Activated CD8-positive, alpha-beta memory T cell treated with anti-CD3 and anti-CD28 coated beads, Interleukin-2, amount 50 U/mL, for 1 hour (primary cell): Measurements from ENCODE around the gene HDHD5.
"Not testable (repeated sequence)": the region's sequence is repeated elsewhere in the genome, so short reads cannot be mapped to it uniquely, and the experiment has no call there.

Source experiments
- DNase-seq: peaks from one replicate; pipeline ENCODE4 v3.0.0-alpha.2; 2020; ENCODE audit errors: extremely low read depth

The HDHD5 gene

DNA sequence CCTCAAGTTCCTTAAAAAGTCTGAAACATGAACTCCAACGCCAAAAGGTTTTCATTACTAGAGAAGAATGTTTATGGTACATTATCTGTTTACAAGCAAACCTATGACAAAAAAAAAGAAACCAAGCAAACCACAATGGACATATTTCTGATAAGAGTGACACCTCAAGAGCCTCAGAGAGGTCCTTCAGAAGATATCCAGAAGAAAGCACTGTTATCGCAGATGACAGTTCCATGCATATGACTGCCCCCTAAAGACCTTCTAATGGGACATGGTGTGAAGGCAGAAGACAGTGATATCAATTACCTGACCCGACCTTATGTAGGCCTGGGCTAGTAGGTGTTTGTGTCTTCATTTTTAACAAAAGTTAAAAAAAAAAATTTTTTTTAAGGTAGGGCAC, 3.1 kb downstream of the HDHD5 start:
- DNase-seq: no peak

DNA sequence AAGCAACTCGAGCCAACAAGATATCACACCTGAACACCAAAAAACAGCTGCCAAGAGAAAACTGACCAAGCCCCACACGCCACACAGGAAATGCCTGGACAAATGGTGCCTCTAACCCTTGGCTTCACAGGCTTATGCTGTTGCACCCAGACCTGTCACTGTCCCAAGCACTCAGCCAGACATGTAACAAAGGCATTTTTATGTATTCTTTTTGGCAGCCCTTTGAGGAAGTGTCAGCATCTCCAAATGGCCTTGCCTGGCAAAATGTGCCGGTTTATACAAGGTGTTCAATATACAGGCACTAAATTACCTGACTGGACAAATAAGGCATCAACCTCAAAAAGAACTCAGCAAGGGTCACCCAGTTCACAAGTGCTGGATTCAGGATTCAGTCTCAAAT, 6.1 kb downstream of the HDHD5 start:
- no peak for DNase-seq

DNA sequence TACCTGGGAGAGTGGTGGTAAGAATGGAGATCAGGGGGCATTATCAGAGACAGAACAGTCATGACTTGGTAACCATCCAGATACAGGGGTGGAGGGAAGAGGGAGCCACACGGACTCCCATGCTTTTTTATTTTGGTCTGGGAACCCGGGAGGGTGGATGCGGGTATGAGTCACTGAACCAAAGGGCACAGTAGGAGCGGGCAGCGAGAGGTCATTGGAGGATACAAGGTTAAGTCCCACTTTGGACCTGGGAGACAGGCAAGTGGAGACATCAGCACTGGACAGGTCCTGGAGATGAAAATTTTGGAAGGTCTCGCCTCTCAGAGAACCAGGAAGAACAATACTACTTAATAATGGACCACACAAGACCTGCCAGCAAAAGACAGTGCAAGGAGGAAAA, 6.7 kb downstream of the HDHD5 start:
- no peak for DNase-seq

DNA sequence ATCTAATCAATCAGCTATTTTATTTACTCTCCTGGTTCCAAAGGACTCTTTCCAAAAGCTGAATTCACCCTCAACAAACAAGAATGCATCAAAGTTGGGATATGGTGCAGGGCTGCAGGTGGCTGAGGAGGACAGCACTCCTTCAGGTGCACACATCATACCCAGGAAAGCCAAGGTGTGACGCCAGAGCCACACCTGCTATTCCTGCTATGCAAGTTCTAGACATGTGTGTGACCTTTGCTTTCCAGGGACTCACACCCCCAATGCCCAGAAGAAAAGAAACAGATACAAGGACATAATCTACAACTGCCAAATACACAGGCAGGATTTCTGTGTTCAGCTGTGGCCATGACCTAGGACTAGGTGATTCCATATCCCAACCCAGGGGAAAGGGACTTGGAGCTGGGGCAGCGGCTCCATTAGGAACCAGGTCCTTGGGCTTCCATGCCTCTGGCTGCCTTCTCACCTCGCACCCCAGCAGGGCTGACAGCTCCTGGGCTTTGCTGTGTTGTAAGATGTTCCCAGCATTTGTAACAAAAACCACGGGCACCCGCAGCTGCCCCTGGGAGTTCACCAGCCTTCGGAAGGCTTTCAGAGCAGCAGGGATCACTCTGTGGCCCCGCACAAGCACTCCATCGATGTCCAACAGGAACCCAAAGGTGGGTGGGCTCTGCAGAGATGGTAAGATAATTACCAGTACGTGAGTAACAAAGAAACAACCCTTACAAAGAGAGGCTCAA, 9.8 kb downstream of the HDHD5 start:
- DNase-seq: no peak

DNA sequence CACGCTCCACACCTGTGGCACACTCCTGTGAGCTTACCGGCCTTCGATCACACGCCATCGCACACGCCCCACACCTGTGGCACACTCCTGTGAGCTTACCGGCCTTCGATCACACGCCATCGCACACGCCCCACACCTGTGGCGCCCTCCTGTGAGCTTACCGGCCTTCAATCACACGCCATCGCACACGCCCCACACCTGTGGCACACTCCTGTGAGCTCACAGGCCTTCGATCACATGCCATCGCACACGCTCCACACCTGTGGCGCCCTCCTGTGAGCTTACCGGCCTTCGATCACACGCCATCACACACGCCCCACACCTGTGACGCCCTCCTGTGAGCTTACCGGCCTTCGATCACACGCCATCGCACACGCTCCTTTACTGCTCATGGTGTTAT, 11.6 kb downstream of the HDHD5 start:
- DNase-seq: not testable (repeated sequence)

DNA sequence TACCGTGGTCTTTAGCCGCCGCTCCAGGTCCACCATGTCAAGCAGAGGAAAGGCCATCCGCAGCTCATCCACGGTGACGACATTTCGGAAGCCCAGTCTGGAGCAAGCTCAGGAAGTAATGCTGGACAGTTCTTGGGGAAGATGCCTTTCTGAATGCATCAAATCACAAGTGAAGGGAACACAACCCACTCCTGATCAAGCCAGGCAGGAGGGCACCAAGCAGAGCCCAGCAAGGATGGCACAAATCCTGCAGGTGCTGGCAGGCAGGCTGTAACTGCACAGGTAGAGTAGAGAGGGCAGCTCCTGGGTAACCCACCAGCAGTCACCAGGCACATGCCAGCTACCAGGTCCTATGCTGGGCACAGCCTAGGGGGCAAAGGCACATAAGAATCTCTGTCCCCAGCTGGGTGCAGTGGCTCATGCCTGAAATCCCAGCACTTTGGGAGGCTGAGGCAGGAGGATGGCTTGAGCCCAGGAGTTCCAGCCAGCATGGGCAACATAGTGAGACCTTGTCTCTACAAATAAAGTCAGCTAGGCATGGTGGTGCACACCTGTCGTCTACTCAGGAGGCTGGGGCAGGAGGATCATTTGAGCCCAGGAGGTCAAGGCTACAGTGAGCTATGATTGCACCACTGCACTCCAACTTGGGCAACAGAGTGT, 13.9 kb downstream of the HDHD5 start:
- no peak for DNase-seq

DNA sequence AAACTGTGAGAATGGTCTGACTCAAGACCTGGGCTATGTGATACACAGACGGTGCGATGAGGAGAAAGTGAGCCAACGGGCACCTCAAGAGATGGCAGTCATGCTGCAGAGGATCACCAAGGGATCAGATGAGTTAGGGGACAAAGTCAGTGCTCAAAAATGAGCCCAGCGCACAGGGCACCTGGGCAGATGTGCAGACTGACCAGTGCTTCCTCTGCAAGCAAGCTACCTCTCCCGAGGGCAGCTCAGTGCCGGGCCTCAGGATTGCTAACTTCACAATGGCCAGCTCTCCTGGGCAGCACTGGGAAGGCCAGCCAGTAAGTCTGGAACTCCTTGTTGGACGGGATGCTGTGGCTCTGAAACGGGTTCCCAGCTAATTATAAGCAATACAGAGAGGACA, 15.3 kb downstream of the HDHD5 start:
- no peak for DNase-seq

DNA sequence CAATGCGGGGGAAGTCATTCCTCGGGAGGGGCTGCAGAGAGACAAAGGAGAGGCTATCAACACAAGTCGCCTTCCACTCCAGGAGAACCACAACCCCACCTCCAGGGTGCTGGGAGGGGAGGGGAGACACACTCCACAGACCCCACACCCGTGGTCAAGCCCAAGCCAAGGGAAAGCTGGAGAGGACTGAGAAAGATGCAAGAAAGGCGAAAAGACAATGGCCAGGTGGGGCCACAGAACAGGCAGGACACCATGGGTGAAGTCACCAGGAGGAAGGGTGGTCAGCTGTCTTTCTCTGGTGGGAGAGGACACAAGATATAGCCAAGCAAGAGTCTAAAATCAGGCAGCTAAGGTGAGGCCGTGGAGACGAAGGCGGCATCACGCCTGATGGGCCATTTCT, 16.0 kb downstream of the HDHD5 start:
- DNase-seq: no peak

DNA sequence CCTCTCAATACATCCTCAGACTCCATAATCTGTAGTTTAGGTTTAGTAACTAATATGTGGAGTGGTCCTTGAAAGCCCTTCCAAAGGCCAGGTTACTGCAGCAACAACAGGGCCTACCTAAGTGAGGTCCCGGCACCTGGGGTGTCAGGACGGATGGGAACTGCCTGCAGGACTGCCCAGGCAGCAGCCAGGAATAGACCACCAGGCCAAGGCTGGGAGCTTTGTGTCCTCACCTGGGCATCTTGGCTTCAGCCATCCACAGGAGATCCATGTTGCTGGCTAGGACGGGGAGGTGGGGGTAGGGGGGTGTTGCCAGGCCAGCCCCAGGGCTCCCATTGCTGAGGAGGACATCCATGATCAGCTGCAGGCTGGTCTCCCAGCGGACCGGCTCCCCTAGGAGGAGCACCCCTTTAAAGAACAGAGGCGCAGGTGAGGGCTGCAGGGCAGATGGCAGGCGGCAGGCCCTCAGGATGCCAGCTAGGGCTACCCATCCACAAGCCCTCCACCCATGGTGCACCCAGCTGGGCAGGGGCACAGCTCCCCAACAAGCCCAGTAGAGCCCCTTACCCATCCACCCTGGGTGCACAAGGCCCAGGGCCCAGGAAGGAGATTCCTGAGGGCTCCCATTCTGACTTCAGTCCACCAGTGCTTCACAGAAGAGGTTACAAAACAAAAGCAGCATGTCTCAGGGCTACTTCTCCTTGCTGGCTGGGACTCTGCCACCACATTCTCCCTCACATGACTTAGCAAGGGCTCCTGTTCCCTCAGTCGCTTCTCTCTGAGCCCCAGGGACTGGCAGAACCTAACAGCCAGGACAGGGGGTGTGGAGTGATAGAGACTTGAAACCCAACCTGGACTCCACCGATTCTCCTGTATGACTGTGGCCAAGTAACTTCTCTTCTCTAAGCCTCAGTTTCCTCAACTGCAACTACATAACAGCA, 18.0 kb downstream of the HDHD5 start:
- DNase-seq: no peak

DNA sequence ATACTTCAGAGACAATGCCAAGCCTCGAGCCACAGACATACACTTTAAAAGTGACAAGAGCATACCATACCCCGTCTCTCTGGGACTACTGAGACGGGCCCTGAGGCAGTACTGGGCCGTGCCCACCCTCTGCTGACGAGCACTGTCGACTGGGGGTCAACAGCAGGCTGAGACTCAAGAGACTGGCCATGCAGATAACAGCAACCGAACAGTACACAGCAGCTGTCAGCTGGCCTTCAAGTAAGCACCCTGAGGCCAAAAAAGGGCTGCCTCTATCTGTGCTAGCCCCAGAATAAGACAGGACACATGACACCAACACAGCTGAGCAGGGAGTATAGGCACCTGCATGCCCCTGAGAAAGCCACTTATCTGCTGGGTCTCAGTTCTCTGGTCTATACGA, 19.1 kb downstream of the HDHD5 start:
- DNase-seq: no peak

DNA sequence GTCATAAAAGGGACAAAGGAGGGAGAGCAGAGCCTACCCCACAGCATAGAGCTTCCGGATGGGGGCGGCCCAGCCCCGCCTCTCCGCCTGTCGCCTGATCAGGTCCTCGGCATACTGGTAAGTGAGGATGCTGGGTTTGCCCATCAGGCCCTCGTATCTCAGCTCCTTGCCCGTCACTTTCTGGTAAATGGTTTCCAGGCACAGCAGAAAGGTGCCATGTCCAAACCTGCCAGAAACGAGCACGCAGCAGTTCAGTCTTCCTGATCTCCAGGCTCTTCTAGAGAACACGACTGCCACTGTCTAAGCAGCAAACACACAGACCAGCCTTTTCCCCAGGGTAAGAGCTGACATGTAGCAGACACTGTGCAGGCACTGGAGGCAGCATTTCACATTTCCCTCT, 20.6 kb downstream of the HDHD5 start:
- DNase-seq: no peak

DNA sequence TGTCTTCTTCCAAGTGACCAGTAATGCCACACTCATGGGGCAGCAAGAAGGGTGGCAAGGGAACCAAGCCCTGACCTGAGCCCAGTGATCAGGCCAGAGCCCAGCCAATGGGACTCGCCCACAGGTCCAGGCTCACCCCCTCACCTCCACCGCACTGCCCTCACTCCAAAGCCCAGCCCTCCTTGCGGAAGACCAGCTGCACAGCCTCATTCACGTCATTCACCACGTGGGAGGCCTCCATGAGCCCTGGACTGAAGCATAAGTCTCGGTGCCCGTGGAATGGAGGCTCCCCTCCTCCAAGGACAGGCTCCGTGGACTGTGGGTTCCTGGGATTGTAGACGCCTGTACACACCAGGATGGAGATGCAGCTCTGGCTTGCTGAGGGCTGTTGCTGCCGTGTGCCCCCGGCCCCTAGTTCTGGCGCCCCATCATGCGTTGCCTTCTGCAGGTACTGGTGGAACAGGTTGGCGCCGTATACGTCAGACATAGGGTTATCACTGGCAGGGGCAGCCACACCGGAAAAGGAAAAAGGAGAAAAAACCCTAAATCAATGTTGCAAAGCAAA, 21.1 kb downstream of the HDHD5 start:
- no peak for DNase-seq

DNA sequence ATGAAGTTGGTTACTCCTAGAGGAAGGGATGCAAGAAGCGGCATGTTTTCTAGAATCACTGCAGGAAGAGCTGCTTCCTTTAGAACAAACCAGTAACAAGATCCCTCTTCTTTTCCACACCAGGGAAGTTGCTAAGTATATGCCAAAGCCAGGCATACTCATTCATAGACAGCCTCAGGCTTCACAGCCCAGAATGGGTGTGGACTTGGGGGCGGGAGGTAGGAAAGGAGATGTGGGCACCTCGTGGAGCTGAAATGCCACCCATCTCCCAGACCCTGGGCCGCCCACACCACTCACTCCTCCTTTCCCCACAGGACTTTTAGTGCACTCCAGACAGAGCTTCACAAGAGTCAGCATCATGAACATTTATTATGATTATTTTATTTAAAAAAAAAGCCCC, 21.9 kb downstream of the HDHD5 start:
- DNase-seq: no peak

DNA sequence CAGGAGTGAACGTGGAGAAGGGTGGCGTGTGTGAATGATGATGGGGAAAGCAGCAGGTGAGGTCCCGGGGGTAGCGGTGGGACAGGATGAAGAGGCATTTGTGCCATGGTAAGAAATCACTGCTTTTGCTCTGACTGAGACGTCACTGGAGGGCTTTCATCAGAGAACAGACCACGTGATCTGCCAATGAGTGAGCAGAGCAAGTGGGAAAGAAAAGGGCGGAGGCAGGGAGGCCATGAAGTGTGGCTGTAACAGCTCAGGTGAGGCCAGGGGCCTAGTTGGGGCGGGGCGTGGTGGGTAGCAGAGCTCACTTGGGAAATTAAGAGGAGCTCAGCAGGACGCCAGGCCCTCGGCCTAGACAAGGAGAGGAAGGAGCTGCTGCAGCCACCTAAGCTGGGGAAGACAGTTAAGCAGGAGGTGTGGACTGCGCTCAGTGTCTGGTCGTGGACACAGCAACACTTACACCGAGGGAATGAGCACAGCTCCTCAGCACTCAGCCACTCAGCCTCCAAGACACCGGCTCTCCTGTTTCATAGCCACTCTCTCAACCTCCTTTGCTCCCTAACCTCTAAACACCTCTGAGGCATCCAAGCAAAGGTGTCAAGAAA, 23.8 kb downstream of the HDHD5 start:
- no peak for DNase-seq

DNA sequence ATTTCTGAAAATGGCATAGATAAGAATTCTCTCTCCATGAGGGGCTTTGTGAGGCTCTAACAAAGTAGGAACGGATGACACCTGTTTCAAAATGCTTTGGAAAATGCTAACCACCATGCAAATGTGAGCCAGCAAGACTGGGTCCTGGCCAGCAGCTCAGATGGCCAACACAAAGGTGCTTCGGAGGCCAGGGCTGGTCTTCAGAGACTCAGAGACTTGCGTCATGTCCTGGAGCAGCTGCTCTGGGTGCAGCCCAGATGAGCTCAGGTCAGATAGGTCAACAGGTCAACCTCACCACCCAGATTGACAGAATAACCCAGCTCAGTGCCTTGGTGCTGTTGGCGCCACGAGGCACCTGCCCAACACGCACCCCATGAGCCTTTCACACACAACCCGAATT, 25.9 kb downstream of the HDHD5 start:
- DNase-seq: no peak

DNA sequence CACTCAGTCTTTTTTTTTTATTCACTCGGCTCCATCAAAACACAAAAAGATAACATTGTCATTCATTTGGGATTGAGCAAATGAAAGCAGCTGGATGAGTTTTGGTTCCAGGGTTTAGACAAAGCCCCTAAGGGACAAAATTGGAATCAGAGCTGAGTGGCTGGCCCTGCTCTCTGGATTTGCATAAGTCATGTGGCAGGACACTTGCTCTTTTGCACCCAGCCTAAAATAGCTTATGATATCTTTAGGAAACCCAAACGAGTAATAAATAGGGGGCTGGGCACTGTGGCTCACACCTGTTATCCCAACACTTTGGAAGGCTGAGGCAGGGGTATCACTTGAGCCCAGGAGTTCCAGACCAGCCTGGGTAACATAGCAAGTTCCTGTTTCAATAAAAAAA, 27.0 kb downstream of the HDHD5 start:
- DNase-seq: no peak

DNA sequence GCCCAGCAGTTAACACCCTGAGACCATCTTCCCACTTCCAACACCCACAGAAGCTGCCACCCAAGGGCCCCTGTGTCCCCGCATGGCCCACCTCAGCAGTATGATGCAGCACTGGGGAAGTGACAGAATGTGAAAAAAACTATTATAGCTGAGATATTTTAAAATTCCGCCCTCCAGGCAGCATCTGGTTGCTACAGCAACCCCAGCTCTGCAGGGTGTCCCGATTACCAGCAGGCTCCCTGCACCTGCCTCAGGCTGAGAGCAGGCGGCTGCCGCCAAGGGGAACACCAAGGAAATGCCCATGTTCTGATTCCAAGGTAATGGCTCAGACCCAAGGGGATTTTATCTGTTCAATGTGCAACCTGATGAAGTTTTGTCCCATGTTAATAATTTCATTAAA, 27.4 kb downstream of the HDHD5 start:
- DNase-seq: no peak

DNA sequence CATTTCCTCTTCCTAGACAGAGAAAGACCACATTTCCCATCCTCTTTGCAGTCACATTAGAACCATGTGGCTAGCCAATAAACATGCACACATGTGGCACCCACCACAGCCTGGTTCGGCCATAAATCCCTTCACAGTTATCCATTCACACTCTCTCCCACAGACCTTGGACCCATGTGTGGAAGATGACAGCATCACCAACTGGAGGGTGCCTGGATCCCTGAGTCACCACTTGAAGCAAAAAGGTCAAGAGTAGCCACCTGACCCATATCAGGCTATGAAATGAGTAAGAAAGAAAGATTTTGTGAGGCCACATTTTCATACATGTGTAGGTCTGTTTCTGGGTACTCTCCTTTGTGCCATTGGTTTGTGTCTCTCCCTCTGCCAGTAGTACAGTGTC, 28.9 kb downstream of the HDHD5 start:
- no peak for DNase-seq

DNA sequence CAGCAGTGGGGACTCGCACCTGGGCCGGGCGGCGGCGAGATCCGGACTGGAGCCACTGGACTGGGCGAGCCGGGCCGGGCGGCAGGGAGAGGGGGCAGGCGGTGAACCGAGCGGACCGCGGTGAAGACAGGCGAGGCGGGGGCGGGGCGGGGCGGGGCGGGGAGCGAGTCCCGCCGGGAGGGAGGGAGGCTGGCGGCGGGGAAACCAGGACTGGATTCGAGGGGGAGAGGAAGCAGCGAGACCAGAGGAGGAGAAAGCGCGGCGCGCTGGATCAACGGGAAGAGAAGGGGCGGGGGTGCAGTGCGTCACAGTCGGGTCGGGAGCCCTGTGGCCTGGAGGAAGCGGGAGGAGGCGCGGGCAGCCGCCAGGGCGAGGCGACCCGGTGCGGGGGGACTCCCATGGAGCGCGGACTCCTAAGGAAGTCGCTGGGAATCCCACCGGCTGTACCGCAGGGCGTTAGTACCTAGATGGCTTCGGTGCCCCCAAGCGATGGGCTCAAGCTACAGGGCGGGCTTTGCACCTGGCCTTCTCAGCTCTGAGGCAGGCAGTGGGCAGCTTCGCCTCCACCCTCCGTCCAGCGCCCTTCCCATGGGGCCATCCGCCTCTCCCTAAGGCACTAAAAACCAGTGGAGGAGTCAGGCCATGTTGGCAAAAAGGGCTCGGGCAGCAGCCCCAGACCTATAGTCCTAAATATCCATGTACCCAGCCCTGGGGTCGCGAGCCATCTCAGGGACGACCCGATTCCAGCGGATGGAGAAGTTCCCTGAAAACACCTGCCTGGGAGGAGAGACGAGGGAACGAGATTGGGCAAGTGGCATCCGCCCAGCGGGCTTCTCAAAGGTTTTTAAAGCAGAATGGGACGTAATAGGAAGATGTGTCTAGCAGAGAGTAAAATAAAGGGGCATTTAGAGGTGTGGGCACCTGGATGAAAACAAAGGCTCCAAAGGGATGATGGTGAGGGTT, 37.6 kb downstream of the HDHD5 start, which contains the start of gene TMEM121B:
TSS of gene TMEM121B (minus strand) at position 128 of the 963 bp plus-strand sequence. CDS start 233 bp downstream, outside the sequence.
- DNase-seq: no peak

DNA sequence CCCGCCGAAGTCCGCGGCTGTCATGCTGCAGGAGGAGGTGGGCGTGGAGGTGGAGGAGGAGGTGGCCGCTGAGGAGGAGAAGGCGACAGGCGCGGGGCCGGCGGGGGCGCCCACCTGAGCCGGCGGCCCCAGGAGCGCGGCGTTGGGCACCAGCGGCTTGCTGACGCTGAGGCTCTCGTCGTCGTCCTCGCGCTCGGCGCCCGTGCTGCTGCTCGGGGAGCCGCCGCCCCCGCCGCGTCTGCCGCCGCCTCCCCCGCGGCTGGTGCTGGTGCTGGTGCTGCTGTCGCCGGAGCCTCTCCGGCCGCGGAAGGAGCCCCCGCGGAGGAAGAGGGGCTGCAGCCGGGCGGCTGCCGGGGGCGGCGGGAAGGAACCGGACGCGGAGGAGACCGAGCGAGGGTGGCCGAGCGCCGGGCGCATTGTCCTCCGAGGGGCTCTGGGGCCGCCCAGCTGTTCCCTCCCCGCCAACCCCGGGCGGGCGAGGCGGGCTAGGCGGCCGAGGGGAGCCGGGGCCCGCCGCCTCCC, 38.3 kb downstream of the HDHD5 start:
- DNase-seq: no peak
